DMS 273 (cell line): Measurements from ENCODE around the gene SMCO3.

Source experiments
- DNase-seq: peaks from one replicate; lab custom pipeline; 2025; ENCODE audit not compliant: unreplicated experiment; lab: John Stamatoyannopoulos, UW

Gene SMCO3

GRCh38 chr12:14828892-14829291, 14.9 kb upstream of the SMCO3 start:
- peak; percentile 47 for DNase-seq

- DNase-seq: no peak
Observed at GRCh38 chr12:14827043-14827442, 13.1 kb upstream of the SMCO3 start.

- DNase-seq: no peak
Observed at GRCh38 chr12:14826491-14826890, 12.5 kb upstream of the SMCO3 start.

GRCh38 chr12:14825256-14825655, 11.3 kb upstream of the SMCO3 start:
- DNase-seq: no peak

GRCh38 chr12:14824012-14824634, 10.1 kb upstream of the SMCO3 start:
- DNase-seq: no peak

GRCh38 chr12:14811486-14811885, 2.5 kb downstream of the SMCO3 start:
- DNase-seq: no peak

GRCh38 chr12:14810953-14811483, 3.0 kb downstream of the SMCO3 start:
- DNase-seq: peak; percentile 28

GRCh38 chr12:14810167-14810952, 3.6 kb downstream of the SMCO3 start:
- no peak for DNase-seq

- no peak for DNase-seq
Observed at GRCh38 chr12:14803830-14804160, 10.2 kb downstream of the SMCO3 start.

- DNase-seq: peak; percentile 98
Observed at GRCh38 chr12:14803011-14803829, 10.8 kb downstream of the SMCO3 start, which contains the start of the genes C12orf60 and WBP11. Gene C12orf60, plus strand, starts transcription at chr12:14803670. Its CDS starts 19,266 bp downstream, at chr12:14822936. Gene WBP11, minus strand, starts transcription at chr12:14803478. Its CDS starts 2,095 bp downstream, at chr12:14801383.

- no peak for DNase-seq
Observed at GRCh38 chr12:14802721-14803010, 11.3 kb downstream of the SMCO3 start.

GRCh38 chr12:14802247-14802646, 11.7 kb downstream of the SMCO3 start:
- DNase-seq: no peak

- no peak for DNase-seq
Observed at GRCh38 chr12:14795028-14795448, 18.9 kb downstream of the SMCO3 start.

GRCh38 chr12:14785568-14785967, 28.4 kb downstream of the SMCO3 start:
- no peak for DNase-seq

- DNase-seq: no peak
Observed at GRCh38 chr12:14784471-14784870, 29.5 kb downstream of the SMCO3 start.

- no peak for DNase-seq
Observed at GRCh38 chr12:14782756-14783155, 31.2 kb downstream of the SMCO3 start.

- no peak for DNase-seq
Observed at GRCh38 chr12:14781563-14781962, 32.4 kb downstream of the SMCO3 start.

GRCh38 chr12:14780859-14781258, 33.1 kb downstream of the SMCO3 start:
- no peak for DNase-seq

GRCh38 chr12:14779834-14780233, 34.1 kb downstream of the SMCO3 start:
- no peak for DNase-seq

GRCh38 chr12:14777271-14777670, 36.7 kb downstream of the SMCO3 start:
- DNase-seq: no peak

GRCh38 chr12:14776236-14776961, 37.6 kb downstream of the SMCO3 start:
- DNase-seq: peak; percentile 1
